GM12875 (cell line): Measurements from ENCODE around the gene SLC2A5.
"Not testable (repeated sequence)": the region's sequence is repeated elsewhere in the genome, so short reads cannot be mapped to it uniquely, and the experiment has no call there.

Source experiments
- H3K4me3 ChIP-seq: one replicate; pipeline ENCODE4 v1.5.1; 2011; ENCODE audit warnings: low read depth, low read length, control low read depth
- TF ChIP-seq, protein P1 (sequence below): IDR thresholded peaks from 2 replicates; pipeline ENCODE4 v1.5.1; 2011; ENCODE audit warnings: low read depth, mild to moderate bottlenecking, control low read depth, inconsistent platforms, low read length, moderate library complexity, borderline replicate concordance; ENCODE audit not compliant: insufficient read depth

Gene SLC2A5

DNA sequence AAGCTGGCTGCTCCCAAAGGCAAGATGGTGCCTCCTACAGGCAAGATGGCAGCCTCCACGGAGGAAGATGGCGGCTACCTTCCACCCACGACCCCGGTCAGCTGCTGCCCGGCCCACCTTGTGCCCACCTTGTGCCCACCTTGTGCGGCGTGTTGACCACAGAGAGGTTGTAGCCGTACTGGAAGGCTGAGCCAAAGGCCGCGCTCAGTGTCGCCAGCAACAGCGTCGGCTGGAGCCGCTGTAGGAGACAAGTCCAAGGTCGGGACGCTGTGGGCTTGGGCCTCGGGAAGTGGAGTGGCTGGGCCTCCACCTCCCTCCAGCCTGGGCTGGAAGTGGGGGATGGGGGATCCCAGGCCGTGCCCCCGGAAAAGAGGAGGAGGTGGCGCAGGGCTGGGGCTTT is 44.6 kb downstream of the SLC2A5 start:
- no peak overlapping the region for H3K4me3 ChIP-seq
- TF ChIP-seq, protein P1, sequence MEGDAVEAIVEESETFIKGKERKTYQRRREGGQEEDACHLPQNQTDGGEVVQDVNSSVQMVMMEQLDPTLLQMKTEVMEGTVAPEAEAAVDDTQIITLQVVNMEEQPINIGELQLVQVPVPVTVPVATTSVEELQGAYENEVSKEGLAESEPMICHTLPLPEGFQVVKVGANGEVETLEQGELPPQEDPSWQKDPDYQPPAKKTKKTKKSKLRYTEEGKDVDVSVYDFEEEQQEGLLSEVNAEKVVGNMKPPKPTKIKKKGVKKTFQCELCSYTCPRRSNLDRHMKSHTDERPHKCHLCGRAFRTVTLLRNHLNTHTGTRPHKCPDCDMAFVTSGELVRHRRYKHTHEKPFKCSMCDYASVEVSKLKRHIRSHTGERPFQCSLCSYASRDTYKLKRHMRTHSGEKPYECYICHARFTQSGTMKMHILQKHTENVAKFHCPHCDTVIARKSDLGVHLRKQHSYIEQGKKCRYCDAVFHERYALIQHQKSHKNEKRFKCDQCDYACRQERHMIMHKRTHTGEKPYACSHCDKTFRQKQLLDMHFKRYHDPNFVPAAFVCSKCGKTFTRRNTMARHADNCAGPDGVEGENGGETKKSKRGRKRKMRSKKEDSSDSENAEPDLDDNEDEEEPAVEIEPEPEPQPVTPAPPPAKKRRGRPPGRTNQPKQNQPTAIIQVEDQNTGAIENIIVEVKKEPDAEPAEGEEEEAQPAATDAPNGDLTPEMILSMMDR: no peak

DNA sequence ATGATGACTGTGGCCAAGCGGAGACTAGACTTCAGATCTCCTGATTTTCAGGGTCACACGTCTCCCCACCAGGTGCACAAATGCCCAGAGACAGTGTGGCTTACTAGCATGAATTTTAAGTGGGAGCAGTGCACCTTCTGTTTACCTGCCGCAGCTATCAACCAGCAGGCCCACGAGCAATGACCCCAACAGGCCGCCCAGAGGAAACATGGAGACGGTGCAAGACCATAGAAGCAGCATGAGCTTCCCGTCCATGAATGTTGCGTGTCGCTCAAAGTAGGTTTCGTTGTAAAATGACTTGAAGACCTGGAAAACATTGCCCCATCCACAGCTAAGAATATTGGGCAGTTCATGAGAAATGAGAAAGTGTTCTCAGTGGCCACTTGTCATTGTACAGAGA is 46.7 kb downstream of the SLC2A5 start:
- no peak overlapping the region for H3K4me3 ChIP-seq
- TF ChIP-seq, protein P1: no peak

DNA sequence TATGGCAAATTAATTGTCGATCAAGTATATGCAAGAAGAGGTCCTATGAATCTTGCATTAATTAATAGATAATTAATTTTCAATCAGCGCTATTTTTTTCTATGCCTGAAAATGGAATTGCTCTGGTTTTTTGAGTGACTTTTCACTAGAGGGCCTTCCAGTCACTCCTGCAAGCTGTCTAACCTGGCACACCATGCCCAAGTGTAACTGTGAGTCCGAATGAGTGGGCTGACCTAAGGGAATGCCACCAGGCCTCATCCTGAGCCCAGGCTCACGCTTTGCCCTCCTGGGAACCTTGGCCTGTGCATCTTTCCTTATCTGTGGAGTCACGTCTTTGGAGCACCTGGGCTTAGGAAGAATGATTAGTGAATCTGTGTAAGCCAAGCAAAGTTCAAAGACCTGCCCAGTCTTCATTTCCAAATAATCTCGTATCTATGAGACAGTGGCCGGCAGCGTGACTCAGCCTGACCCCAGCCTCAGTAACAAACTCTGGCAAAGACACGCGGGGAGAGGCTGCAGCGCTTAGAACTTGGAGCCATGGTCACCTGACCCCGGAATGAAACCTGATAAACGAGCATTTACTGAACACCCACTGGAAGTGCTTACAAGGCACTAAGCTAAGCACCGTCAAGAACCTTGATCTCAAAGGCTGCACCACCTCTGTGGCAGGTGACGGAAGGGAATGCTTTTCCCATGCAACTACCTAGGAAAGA is 47.3 kb downstream of the SLC2A5 start:
- not testable (repeated sequence) for H3K4me3 ChIP-seq

GRCh38 chr1:9020305-9020704 is 49.1 kb downstream of the SLC2A5 start:
- TF ChIP-seq, protein P1: no peak
- no peak overlapping the region for H3K4me3 ChIP-seq

GRCh38 chr1:9019896-9020295 is 49.5 kb downstream of the SLC2A5 start:
- TF ChIP-seq, protein P1: no peak
- no peak overlapping the region for H3K4me3 ChIP-seq

- TF ChIP-seq, protein P1: no peak
- no peak overlapping the region for H3K4me3 ChIP-seq
These were observed 51.1 kb downstream of the SLC2A5 start for GRCh38 chr1:9018333-9018732.

DNA sequence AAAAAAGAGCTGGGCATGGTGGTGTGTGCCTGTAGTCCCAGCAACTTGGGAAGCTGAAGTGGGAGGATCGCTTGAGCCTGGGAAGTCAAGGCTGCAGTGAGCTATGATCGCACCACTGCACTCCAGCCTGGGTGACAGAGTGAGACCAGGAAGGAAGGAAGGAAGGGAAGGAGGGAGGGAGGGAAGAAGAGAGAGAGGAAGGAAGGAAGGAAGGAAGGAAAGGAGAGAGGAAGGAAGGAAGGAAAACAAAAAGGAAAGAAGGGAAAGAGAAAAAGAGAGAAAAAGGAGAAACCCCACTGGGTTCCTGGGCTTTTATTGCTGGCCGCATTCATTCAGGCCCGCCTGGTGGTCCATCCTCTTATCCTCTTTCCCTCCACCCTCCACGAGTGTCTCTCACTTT is 53.0 kb downstream of the SLC2A5 start:
- H3K4me3 ChIP-seq: no peak overlapping the region
- TF ChIP-seq, protein P1: no peak
